Activated effector memory CD4-positive, alpha-beta T cell treated with Interleukin-2 at 50 U/mL for 16 hours (primary cell): ENCODE results near the gene APOO.

Experiments
- DNase-seq: peaks from one replicate; pipeline ENCODE4 v3.0.0-alpha.2; 2020

APOO gene

DNA sequence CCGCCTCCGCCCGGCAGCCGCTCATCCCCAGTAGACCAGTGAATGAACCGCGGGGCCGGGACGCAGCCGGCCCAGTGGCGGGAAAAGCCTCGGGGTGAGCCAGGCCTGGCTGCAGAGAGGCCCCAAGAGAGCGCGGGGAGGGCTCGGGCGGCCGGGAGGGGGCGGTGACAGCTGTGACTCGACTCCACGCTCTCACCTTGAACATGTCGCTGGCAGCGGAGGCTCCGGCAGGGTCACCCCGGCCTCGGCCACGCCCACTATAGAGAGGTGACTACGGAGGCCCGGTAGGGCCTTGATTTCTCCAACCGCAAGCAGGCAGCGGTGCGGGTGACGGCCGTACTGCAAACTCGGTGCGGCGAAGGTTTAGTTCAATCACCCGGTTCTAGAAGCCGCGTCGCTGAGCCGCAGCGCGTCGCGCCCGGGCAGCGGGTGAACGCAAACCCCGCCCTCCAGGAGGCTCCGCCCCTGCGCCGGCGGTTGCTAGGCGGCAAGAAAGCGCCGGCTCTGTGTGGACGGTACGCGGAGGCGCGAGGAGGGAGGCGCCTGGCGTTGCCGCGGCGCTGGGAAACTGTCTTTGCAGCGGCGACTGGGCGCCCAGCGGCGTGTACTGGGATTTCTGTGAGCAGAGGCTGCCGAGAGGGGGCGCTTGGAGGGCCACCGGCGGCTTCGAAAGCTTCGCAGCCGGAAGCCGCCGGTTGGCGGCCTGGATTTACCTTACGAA, at the start of gene APOO, which contains the start of gene CXorf58:
Gene APOO (minus strand): TSS at position 441 of the 721 bp plus-strand sequence. CDS start 236 bp downstream, at position 205.
Gene CXorf58 (plus strand): TSS at position 509 of the 721 bp plus-strand sequence. CDS start 2,297 bp downstream, outside the sequence.
- peak; percentile 88 for DNase-seq

DNA sequence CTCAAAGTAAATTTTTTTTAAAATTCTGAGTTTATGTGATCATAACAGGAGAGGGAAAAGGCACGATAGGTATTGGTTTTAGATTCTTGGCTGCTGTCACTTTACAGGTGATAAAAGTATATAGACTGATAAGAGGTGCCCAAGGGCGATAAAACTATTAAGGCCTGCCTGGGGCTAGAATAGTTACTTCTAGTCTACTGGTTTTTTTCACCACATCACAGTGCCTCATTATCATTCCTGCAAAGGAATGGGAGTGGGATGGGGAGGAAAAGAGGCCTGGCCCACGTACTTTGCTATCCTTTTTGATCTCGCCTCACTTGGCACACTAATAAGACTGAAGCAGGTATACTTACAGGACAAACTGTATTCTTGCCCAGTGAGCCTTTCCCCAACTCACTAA, 46.7 kb upstream of the APOO start:
- no peak for DNase-seq

DNA sequence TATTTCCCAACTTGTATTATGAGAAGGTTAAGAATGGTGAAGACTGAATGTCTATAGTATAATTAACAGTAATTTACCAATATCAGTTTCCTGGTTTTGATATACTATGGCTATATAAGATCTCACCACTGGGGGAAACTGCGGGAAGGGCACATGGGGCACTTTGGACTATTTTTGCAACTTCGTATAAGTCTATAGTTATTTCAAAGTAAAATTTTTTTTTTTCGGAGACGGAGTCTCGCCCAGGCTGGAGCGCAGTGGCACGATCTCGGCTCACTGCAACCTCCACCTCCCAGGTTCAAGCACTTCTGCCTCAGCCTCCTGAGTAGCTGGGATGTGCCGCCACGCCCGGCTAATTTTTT, 46.2 kb upstream of the APOO start:
- DNase-seq: no peak

DNA sequence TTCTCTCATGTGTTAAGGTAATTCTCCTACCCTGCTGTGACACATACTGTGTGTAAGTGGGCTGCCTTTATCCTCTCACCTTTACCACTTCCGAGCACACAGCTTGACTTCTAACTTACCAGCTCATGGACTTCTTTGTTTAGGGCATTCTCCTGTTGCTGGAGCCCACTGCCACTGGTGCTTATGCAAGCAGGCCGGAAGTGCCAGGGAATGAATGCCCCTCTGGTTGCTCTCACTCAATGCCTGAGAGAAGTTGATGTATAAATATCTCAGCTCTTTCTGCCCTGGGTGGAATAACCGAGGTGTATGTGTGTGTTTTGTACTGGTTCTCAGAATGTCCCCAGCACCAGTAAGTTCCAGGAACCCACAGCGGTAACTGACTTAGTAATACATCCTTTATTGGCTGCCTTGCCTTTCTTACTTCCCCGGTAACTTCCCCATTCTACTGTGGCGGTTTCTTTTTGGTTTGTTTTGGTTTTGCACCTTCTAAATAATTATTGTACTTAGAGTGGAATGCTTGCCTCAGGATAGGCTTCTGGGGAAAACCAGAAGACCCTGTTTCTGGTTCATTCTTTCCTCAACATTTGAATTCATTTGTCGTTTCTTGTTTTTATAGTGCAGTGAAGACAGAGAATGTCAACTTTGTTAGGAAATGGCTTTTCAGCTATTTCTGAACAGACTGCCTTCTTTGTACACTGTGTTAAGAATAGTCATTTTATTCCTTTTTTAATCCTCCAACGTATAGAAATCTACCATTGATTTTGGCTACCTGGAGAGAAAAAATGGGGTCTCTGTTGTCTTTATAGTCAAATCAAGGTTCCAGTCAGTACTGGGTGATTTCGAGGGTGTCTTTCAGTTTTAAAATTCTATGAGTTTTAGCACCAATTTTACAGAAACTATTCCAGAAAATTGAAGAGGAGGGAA, 45.5 kb upstream of the APOO start:
- DNase-seq: peak; percentile 33

DNA sequence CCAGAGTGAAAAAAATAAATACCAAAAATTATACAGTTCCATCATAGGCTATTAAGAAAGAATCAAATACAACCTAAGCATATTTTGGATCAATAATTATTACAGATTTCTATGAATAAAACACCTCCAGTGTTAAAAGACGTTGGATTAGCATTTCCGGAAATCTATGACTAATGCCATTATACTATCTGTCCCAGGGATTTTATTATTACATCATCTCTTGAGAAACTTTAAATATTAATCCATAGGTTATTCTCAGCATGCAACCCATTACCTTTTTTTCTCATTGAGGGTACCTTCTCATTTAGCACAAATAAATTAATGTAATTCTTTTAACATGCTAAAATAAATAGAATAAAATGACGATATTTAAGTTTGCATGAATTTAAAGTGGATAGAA, 44.7 kb upstream of the APOO start:
- DNase-seq: no peak

DNA sequence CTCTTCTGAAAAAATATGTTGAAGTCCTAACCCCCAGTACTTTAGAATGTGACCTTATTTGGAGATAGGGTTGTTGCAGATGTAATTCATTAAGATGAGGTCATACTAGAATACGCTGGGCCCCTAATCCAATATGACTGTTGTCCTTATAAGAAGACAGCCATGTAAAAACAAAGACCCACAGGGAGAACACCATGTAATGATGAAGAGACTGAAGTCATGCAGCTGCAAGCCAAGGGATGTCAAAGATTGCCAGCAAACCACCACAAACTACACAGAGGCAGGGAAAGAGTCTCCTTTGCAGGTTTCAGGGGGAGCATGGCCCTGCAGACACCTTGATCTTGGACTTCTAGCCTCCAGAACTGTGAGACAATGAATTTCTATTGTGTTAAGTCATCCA, 37.5 kb upstream of the APOO start:
- no peak for DNase-seq

DNA sequence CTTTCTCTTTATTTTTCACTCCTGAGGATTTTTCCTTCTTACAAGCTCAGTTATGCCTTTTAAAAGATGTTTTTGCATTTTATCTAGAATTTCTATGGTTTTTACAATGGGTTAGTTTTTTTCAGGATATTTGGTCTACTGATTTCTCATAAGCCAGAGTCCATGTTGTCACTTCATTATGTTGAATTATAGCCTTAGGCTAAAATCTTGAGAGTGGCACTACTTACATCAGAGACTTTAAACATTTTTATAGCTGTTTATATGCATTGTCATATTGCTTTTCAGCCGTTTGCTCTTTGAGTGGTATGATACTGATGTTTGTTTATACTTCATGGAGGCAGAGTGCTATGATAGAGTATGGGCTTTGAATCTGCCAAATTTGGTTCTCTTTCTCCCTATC, 36.5 kb upstream of the APOO start:
- no peak for DNase-seq

DNA sequence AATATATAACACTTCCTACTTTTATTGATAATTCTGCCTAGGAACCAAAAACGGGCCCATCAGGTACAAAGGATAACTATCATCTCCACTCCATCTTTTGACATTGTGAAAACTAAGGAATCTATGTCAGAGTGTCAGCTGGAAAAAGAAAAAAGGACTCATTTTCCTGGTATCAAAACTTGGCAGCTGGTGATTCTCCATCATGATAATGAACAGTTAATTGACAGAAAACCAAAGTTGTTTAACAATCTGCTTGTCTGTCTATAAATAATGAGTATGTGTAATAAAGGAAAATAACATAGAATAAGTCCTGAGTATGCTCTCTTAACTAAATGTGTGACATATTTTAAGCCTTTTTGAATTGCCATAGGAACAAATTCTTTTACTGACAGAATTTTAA, 31.5 kb upstream of the APOO start:
- DNase-seq: no peak

DNA sequence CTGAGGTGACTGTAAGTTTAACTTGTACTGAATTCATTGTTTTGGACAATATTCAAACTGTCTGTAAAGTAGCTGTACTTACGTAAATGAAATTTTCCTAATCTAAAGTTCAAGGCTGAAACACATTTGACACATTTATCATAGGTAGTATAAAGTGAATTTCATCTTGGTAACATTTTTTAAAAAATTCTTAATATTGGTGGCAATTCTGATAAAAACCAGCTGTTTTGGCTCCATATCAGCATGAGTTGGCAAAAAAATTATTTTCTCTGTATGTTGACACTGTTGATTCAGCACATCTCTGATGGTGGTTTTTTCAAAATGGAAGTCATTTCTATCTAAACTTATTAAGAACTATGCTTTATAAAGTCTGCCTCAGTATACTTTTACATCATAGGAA, 31.0 kb upstream of the APOO start:
- DNase-seq: no peak

DNA sequence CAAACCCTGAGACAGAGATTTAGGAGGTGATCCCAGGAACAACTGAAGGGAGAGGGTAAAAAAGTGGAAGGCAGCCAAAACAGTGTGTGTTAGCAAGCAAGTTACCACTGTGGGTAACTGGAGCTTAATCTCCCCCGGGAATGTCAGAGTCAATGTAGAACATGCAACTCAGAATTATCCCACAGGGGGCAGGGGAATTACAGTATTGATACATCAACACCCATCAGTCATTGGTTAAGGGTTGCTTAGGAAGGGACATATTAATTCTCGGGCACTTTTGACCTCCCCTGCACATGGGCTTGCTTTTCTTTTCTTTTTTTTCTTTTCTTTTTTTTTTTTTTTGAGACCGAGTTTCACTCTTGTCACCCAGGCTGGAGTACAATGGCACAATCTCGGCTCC, 29.4 kb upstream of the APOO start:
- DNase-seq: no peak

DNA sequence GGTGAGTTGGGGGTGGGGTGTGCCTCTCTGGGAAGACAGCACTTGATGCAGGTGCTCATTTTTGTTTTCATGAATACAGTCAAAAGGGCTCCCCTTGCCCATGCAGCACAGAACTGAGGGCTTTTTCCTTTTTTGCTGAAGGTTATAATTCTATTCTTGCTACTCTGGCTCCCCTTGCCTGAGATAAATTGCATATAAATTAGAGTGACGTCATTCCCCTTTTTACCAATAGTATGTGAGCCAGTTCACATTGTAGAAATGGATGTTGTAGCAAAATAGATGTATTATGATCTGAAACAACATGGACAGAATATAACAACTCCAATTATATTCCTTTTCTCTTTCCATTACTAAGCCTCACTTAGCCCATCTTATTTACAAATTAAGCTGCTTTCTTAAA, 28.4 kb upstream of the APOO start:
- DNase-seq: no peak

DNA sequence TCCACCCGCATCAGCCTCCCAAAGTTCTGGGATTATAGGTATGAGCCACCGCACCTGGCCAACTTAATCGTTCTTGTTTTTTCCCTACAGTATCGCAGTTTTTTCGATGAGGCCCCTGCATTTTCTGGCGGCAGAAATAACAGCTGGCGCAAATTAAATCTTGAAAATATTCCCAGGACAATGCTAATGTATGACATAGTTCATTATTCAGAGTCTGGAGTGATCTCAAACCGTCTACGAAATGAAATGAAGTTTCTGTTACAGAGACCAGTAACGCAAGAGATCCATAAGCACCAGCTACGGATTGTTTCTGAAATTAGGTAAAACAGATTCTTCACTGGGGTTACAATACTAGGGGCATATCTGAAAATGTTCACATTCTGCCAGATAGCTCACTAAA, 27.4 kb upstream of the APOO start:
- no peak for DNase-seq

DNA sequence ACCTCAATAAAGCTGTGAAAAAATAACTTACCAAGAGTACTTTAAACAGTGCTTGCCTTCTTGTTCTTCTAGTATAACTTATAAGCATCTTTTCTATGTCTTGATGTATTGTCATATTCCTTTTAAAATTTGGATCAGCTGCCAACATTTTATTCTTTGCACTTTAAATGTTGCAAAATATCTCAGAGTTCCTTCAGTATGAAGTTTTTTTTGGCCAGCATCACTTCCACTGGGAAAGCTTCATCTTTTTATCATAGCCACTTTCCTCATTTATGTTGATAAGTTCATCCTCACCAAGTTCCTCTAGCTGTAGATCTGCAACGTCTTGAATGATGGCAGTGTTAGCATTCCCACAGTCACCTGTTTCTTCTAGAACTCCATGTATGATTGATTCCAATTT, 24.3 kb upstream of the APOO start:
- no peak for DNase-seq

DNA sequence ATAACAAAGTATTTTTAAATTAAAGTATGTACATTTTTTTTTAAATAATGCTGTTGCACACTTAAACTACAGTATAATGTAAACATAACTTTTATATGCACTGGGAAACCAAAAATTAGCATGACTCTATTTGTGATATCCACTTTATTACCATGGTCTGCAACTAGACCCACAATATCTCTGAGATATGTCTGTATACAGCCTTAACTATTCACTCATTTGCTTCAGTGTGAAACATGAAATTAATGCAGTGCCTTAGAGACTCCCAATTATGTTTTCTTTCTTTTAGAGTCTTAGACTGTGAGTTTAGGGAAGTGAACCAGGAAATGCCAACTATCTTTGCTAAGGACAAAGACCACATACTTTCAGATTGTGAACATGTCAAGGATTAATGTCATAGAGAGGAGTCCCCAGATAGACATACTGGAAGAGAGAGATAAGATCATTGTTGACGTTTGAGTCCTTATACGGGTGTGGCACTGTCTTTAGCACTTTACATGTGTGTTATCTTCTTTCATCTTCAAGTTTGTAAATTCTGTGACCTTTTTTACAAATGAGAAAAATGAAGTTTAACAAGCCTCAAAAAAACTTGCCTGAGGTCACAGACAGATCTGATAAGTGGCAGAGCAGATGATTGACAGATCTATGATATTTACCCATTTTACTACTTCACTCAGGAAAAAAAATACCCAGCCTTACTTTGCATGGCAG, 23.3 kb upstream of the APOO start:
- no peak for DNase-seq

DNA sequence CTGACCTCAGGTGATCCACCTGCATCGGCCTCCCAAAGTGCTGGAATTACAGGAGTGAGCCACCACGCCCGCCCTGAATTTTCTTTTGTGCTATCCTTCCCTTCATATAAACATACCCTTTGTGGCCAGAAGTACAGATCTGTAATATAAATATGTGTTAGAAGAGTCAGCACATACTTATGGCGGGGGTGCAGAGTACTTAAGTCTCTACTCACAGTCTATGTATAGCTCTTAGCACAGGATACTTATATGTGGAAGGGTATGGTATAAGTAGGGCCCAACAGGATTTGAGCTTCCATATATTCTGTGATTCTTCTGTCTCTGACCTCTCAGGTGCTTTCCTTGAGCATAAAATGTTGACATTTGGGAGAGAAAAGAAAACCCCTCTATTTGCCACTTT, 18.3 kb upstream of the APOO start:
- DNase-seq: no peak

DNA sequence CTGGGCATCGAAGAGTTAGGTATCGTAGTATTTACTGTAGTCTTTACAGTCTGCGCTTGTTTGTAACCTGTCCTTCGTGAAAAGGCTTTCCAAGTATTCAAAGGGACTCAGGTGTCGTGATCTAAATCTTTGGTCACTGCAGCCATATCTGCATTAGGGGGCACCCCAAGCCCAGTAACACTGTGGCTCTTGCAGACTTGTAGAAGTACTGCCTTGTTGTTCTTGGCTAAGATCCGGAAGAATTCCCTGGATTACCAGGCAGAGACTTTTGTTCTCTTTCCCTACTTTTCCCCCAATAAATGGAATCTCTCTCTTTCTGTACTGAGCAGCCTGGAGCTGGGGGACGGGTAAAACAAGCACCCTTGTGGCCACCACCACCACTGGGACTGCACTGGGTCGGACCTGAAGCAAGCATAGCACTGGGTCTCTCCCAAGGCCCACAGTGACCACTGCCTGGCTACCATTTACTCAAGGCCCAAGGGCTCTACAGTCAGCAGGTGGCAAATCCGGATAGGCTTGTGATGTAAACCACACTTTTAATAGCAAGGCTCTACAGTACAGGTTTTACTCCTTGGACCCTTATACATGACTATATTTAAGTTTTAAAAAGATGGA, 12.1 kb upstream of the APOO start:
- DNase-seq: no peak

DNA sequence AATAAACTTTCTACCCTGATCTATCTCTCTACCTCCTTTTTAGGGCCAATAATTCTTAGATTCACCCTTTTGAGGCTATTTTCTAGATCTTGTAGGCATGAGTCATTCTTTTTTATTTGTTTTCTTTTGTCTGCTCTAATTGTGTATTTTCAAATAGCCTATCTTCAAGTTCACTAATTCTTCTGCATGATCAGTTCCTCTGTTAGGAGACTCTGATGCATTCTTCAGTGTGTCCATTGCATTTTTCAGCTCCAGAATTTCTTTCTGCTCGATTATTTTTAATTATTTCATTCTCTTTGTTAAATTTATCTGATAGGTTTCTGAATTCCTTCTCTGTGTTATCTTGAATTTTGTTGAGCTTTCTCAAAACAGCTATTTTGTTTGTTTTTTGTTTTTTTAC, 11.4 kb upstream of the APOO start:
- no peak for DNase-seq

DNA sequence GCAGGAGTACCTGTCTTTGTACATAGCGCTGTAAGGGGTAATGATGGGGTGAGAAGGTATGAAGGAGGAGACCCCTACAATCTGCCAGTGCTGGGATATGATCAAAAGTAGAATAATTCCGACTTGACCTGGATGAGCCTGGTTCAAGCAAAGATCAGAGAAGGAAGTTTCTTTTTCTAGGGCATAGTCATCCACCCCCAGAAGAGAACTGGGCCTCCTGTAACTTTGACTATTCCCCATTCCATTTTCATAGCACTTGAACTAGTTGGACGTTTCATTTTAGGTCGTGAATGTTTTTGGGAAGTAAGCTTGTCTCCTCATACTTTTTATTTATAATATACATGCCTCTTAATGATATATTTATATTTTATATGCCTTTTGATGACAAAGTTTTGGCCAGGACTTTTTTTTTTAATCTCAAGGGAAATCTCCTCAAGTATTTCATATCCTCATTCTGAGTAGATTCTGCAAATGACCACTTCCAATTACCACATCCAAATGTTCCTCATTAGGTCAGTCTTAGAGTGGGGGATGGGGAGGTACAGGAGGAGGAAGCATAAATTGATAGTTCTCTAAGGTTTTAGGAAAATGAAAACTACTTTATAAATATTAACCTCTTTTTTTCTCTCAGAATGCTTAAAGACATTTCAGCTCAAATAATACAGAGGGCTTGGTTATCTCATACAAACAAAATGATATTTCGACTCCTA, 3.5 kb upstream of the APOO start:
- DNase-seq: no peak

DNA sequence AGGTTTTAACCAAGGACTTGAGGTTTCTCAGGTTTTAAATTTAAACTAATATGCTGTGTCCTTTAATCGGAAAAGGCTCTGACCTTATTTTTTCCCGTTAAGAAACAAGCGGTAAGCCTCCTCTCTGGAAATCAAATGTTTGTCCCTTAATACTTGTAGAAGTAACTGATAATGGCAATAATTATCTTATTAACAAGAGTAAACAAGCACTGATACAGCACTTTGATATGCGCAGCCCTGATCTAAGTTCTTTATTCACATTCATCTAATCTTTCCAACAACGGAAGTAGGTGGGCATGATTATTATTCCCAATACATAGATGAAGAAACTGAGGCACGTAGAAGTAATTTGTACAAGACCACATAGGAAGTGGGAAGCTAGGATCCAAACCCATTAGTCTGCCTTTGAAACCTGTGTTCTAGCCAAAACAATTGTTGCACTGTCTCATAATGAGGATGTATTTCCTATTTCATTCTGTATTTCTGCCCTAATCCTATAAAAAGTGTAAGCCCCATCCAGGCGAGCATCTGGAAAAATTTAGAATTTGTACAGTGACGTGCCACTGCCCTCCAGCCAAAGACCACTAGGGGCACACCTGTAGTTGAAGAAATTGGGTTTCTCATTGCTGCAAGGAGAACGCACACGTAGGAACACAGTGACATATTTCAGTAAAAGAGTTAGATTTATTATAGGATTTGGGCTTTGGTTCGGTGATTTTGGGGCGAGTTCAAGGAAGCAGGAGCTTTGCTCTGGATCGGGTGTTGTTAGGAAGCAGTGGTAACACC, 674 bp upstream of the APOO start:
- DNase-seq: no peak

DNA sequence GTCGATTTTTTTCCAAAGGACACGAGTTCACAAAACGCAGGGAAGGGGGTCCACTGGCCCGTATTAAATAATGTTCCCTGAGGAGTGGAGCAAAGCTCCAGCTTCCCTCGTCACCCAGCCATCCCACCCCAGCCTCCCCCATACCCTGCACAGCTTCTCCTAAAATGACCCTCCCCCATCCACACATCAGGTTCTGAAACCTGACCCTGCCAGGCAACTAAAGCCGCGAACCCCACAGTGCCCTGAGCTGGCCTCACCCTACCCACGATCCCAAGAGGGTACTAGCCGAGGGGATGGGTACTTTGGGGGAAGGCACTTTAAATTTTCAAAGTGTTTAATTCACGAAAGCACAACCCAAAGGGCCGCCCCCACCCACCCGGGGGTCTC, 634 bp downstream of the APOO start:
- DNase-seq: no peak

DNA sequence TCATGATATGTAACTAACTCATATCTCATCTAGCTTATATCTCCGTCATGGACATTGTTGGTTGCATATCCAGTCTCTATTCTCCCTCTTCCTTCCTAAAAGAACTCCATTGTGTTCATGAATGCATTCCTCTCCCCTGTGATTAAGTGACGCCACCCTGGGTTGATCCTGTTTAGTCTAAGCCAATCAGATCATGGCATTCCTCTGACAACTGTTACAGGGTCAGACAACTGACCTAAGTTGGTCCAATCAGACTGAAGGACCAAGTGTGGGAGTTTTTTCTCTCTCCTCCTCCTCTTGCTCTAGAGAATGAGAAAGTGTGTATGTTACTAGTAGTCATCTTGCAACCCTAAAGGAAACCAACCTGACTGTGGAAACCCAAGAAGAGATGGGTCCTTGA, 3.6 kb downstream of the APOO start:
- no peak for DNase-seq

DNA sequence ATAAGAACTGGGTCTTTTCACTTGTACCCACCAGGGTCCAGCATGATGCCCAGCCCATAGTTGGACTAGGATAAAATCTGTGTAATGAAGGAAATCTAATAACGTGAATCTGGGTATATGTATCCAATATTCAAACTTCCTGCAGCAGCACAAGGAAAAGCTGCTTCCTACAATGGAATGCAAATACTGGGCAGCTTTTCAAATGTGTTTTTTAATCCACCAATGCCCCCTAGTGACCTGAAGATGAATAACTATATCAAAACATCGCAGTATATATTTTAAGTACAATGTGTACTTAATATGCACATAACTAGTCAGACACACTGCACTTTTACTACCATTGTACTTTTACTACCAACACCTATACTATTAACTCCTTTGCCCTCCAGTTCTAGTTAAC, 5.3 kb downstream of the APOO start:
- no peak for DNase-seq
